HG03159 (cell line): ENCODE data around the gene ARHGEF19.
"Not testable (repeated sequence)": the region's sequence is repeated elsewhere in the genome, so short reads cannot be mapped to it uniquely, and the experiment has no call there.

Source experiments
- ATAC-seq: cut with Tn5 transposase; IDR thresholded peaks from one replicate; pipeline ENCODE4 v1.9.1; 2021; ENCODE audit warnings: mild to moderate bottlenecking, moderate library complexity; ENCODE audit not compliant: unreplicated experiment

The ARHGEF19 gene

DNA sequence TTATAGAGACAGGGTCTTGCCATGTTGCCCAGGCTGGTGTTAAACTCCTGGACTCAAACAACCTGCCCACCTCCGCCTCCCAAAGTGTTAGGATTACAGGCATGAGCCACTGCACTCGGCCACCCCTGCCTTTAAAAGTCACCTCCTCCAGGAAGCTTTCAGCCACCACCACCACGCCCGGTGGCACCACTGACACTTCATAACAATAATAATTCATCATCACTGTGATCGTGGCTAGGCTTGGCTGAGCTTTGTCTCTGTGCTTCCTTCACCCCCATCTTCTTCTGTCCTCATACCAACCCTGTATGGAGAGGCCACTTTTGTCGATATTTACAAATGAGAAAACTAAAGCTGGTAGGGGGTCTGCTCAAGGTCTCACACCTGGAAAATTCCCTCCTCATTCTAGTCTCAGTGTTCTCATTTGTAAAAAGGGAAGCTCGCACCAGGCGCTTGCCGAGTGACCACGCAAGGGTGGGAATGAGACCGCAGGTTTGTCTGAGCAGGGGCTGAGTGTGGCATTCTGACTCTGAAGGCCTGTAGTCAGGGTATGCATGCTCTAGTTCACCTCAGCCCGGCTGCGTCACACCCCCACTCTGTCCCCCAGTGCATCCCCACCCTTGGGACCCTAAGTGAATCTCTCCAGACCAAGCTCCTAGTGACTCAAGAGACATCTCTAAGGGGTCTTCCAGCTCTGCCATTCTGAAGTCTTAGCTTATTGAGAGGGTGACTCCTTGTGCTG is 43.7 kb downstream of the ARHGEF19 start:
- ATAC-seq, result no peak

GRCh38 chr1:16168144-16168495 is 44.3 kb downstream of the ARHGEF19 start:
- ATAC-seq, result not testable (repeated sequence)

- ATAC-seq, result no peak
Observed at GRCh38 chr1:16167331-16168143, 44.9 kb downstream of the ARHGEF19 start.

DNA sequence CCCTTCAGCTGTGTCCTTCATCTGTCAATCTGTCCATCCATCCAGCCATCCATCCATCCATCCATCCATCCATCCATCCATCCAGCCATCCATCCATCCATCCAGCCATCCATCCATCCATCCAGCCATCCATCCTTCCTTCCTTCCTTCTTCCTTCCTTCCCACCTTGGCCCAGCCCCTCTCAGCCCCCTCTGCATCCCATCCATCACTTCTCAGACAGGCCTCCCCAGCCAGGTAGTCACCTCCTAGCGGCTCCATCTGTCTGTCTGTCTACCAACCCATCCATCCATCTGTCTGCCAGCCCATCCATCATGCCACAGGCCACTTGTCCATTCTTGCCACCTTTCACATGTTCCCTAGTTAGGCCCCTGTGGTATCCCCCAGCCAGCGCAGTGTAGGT is 46.3 kb downstream of the ARHGEF19 start:
- no peak for ATAC-seq

- ATAC-seq, result no peak
Observed at GRCh38 chr1:16165548-16165947, 46.9 kb downstream of the ARHGEF19 start.

GRCh38 chr1:16165073-16165364 is 47.4 kb downstream of the ARHGEF19 start:
- ATAC-seq, result no peak

- no peak for ATAC-seq
Observed at GRCh38 chr1:16164213-16165072, 48.0 kb downstream of the ARHGEF19 start.

- ATAC-seq, result not testable (repeated sequence)
Observed at GRCh38 chr1:16163608-16164212, 48.7 kb downstream of the ARHGEF19 start.

- ATAC-seq, result no peak
Observed at GRCh38 chr1:16162163-16162822, 50.2 kb downstream of the ARHGEF19 start.

DNA sequence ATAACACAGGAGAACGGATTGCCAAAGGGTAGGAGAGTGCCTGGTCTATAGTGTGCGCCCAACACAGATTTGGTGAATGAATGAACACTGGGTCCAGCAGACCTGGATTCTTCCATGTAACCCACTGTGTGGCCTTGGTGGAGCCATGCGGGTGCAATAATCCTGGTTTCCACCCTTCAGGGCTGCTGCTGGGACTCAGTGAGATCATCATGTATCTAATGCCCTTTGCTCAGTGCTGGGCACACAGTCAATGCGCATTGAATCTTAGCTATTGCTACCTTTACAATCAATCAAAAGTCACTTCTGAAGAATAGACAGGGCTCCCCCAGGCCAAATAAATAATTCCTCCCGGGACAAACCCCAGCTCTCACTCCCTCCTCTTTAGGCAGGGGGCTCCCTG is 50.7 kb downstream of the ARHGEF19 start:
- ATAC-seq, result no peak

DNA sequence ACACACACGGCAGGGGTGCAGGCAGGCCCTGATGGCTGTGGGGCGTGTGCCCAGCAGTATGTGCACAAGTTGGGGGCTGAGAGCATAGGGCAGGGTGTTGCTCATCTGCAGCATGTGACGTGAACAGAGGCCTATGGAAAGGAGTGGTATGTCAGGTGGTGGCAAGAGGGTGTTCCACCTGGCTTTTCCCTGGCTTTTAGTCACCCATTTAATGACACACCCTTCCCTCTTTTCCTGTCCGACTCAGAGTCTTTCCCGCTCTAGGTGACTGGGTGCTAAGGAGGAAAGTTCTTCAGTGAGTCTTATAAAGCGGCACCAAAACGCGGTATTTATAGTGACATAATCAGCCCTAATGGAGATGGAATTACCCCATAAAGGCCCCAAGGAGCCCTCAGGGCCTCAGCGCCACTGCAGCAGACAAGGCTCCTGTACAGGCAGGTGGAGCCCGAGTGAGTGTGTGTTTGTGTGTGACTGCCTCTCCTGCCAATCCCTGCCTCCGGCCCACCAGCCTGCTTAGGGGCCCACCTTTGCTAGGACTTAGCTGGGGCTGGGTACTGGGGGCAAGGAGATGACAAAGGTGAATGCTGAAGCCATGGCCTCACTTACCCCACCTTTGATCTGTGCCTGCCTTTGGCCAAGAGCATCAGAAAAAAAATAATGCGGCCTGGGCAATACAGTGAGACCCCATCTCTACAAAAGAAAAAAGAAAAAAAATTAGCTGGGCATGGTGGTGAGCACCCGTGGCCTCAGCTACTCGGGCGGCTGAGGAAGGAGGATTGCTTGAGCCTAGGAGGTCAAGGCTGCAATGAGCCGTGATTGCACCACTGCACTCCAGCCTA is 53.2 kb downstream of the ARHGEF19 start:
- ATAC-seq, result no peak

GRCh38 chr1:16158025-16158424 is 54.4 kb downstream of the ARHGEF19 start:
- ATAC-seq, result no peak

- no peak for ATAC-seq
Observed at GRCh38 chr1:16156848-16157495, 55.5 kb downstream of the ARHGEF19 start.

DNA sequence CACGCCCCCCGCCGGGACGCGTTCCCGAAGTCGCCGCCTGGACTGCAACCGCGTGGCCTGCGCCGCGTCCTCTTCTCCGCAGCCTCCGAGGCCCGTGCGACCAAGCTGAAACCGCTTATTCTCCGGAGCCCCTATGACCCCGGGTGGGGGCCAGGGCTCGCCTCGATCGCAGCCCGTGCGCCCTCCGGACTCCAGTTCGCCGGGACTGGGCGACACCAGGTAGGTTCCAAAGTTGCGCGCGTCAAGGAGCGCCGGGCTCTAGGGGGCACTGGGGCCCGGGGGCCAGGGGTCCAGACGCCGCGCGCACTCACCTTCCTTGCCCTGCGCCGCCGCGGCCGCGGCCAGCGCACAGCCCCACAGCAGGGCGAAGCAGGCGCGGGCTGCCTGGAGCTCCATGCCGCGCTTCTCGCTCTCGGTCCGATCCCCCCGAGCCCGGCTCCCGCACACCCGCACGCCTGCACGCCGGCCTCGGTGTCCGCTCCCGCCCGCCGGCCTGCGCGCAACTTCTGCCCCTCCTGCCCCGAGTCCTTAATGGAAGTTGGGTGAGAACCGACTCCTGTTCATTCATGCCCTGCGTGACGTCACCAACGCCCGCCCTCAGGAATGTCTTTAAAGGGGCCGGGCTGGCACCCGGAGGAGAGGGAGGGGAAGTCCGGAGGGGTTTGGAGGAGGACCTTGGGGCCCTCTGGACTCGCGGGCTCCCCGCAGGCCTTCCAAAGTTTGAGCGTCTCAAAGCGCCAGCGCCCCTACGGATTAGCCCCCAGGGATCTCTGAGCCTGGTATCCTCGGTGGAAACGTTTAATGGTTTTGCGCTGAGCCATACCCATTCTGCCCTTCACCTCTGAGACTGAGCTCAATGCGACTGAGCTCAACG is 56.7 kb downstream of the ARHGEF19 start, which contains the start of gene EPHA2:
TSS of gene EPHA2 (minus strand) at position 533 of the 874 bp plus-strand sequence. CDS start at position 396, 137 bp downstream.
- no peak for ATAC-seq

DNA sequence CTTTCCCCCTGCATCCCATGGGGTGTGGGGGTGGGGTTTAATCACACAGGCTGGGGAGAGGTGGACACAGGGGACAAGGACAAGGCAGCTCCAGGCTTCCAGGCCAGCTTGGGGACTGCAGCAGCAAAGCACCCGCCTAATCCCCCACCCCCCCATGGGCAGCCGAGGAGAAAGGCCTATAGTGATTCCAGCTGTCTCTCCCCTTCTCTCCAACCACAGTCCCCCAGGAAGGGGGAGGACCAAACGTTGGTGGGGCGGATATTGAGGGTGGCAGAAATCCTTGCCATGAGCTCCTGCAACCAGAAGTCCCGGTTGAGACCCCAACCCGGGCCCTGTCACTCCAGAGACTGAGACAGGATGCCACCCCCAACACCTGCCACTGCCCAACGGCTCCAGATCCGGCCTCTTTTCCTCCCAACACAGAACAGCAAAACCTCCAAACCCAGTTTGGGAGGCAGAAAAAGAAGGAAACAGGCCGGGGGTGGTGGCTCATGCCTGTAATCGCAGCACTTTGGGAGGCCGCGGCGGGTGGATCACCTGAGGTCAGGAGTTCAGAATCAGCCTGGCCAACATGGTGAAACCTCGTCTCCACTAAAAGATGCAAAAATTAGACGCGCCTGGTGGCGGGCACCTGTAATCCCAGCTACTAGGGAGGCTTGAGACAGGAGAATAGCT is 58.3 kb downstream of the ARHGEF19 start:
- no peak for ATAC-seq

DNA sequence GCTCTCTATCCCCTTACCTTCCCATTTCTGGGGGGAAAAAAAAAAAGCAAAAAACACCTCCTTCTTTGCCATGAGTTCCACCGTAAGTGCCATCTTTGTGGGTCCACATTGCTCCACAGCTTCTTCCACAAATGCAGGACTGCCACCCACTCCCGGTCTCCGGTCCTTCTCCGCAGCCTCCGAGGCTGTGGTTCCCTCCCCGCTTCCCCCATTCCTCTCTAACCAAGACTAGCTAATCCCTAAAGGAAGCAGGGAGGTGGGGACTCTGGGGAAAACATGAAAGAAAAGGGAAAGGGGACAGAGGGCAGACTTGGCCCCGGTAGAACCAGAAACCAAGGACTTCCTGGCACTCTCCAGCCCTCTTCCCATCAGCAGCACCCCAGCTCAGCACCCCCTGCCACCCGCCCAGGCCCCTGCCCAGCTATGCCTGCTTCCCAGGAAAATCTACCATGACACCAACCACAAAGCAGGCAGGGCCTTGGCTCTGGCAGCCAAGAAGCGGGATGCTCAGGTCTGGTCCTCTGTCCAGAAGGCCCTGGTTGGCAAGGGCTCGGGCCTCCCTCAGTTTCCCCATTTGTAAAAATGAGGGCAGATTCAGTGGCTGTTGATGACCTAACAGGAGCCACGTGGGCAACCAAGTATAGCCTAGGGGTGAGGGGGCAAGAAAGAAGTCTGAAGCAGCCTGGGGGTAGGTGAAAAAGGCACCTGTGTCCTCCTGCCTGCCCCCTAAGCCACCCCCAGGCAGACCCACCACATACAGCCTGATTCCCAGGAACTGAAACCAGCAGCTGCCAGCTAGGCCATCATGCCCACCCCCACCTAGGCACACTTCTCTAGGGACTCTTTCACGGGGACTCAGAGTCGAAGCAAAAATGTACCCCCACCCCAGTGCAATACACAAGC is 59.1 kb downstream of the ARHGEF19 start:
- no peak for ATAC-seq
